Activated CD4-positive, alpha-beta T cell treated with anti-CD3 and anti-CD28 coated beads, Interleukin-2, amount 10 ng/mL, durations not matched to agents 7 days and 5 days (primary cell): ENCODE data around the gene LLPH. TPM values are rescaled to one million over a fixed set of nuclear protein-coding genes. Genes with fewer than 3 reads are reported as not detected.

Experiments
- CTCF ChIA-PET: fragments of 350-600 bp; sonication (Branson Sonifier 250); formaldehyde crosslinking; loops from one replicate; lab custom pipeline; 2021; ENCODE audit warnings: antibody characterized with exemption; lab: Charles Lee
- POLR2A ChIA-PET: fragments of 350-600 bp; sonication (Branson Sonifier 250); formaldehyde crosslinking; loops from one replicate; lab custom pipeline; 2021; ENCODE audit warnings: antibody characterized with exemption; lab: Charles Lee
- DNase-seq: peaks from one replicate; pipeline ENCODE4 v3.0.0-alpha.2; 2020
- H3K27ac Mint-ChIP-seq: one replicate; pipeline ENCODE4 v1.8.0; 2021; ENCODE audit warnings: mild to moderate bottlenecking, moderate library complexity, mixed read lengths
- H3K27me3 Mint-ChIP-seq: one replicate; pipeline ENCODE4 v1.8.0; 2021; ENCODE audit warnings: mixed read lengths
- H3K36me3 Mint-ChIP-seq: one replicate; pipeline ENCODE4 v1.8.0; 2021; ENCODE audit warnings: low read depth, mixed read lengths
- H3K4me1 Mint-ChIP-seq: one replicate; pipeline ENCODE4 v1.8.0; 2021; ENCODE audit warnings: mixed read lengths
- H3K4me3 Mint-ChIP-seq: one replicate; pipeline ENCODE4 v1.8.0; 2021; ENCODE audit warnings: mild to moderate bottlenecking, moderate library complexity, mixed read lengths
- H3K9me3 Mint-ChIP-seq: one replicate; pipeline ENCODE4 v1.8.0; 2021; ENCODE audit warnings: mixed read lengths
- total RNA-seq, 2 experiments: library from RNA; stranded (reverse); gene quantifications; one replicate each; pipeline ENCODE4 v1.2.3, GENCODE V29; 2021

Gene LLPH
- total RNA-seq, 2 experiments from 2014 or later, result 33.3 to 38.6 TPM

- Mint-ChIP-seq H3K4me1 (no peaks in the 10 kb centered on the region), H3K4me3 (no peak overlapping the region), H3K9me3 (no peaks in the 10 kb centered on the region), H3K27ac (no peak overlapping the region), H3K36me3 (no peaks in the 10 kb centered on the region), H3K27me3 (peaks cover 24% of the 10 kb centered on the region)
- DNase-seq, result no peak
- POLR2A ChIA-PET, result no interaction called here
- CTCF ChIA-PET, result no interaction called here
Observed at GRCh38 chr12:66077542-66077941, 53.0 kb downstream of the LLPH start.

- ChIA-PET CTCF (interaction anchor here (1.3 kb wide), 1 partner anchor 10 kb away, joined by 3 read pairs; no protein-coding TSS in a partner anchor), POLR2A (no interaction called here)
- Mint-ChIP-seq H3K27ac (no peak overlapping the region), H3K36me3 (no peaks in the 10 kb centered on the region), H3K27me3 (peaks cover 12% of the 10 kb centered on the region), H3K4me1 (no peaks in the 10 kb centered on the region), H3K9me3 (no peaks in the 10 kb centered on the region), H3K4me3 (no peak overlapping the region)
- no peak for DNase-seq
Observed at GRCh38 chr12:66074561-66074960, 56.0 kb downstream of the LLPH start.

GRCh38 chr12:66072566-66072965 is 58.0 kb downstream of the LLPH start:
- peaks cover 2% of the 10 kb centered on the region for H3K27me3 Mint-ChIP-seq
- ChIA-PET POLR2A (no interaction called here), CTCF (interaction anchor here (0.6 kb wide), 1 partner anchor 125 kb away, joined by 3 read pairs; no protein-coding TSS in a partner anchor)
- H3K4me1 Mint-ChIP-seq, result no peaks in the 10 kb centered on the region
- no peak overlapping the region for H3K27ac Mint-ChIP-seq
- H3K9me3 Mint-ChIP-seq, result no peaks in the 10 kb centered on the region
- no peak overlapping the region for H3K4me3 Mint-ChIP-seq
- DNase-seq, result no peak
- no peaks in the 10 kb centered on the region for H3K36me3 Mint-ChIP-seq

- POLR2A ChIA-PET, result no interaction called here
- H3K36me3 Mint-ChIP-seq, result no peaks in the 10 kb centered on the region
- no peak overlapping the region for H3K27ac Mint-ChIP-seq
Observed at GRCh38 chr12:66072135-66072534, 58.4 kb downstream of the LLPH start.

GRCh38 chr12:66071549-66071948 is 59.0 kb downstream of the LLPH start:
- POLR2A ChIA-PET, result no interaction called here
- Mint-ChIP-seq H3K27ac (no peak overlapping the region), H3K36me3 (no peaks in the 10 kb centered on the region), H3K4me3 (no peak overlapping the region), H3K27me3 (peaks cover 8% of the 10 kb centered on the region), H3K9me3 (no peaks in the 10 kb centered on the region), H3K4me1 (peaks cover 3% of the 10 kb centered on the region)
- DNase-seq, result no peak
- CTCF ChIA-PET, result interaction anchor here (0.9 kb wide), 1 partner anchor 10 kb away, joined by 3 read pairs; no protein-coding TSS in a partner anchor

More at GRCh38 chr12:66072135-66072534, 58.4 kb downstream of the LLPH start:
- Mint-ChIP-seq H3K4me3 (no peak overlapping the region), H3K9me3 (no peaks in the 10 kb centered on the region), H3K4me1 (no peaks in the 10 kb centered on the region), H3K27me3 (peaks cover 3% of the 10 kb centered on the region)
- DNase-seq, result no peak
- CTCF ChIA-PET, result no interaction called here

GRCh38 chr12:66070378-66071120 is 60.0 kb downstream of the LLPH start:
- H3K4me3 Mint-ChIP-seq, result no peak overlapping the region
- H3K27me3 Mint-ChIP-seq, result peaks cover 14% of the 10 kb centered on the region
- peaks cover 7% of the 10 kb centered on the region for H3K4me1 Mint-ChIP-seq
- no peak for DNase-seq
- ChIA-PET POLR2A (no interaction called here), CTCF (interaction anchor here (0.9 kb wide), 1 partner anchor 11 kb away, joined by 3 read pairs; no protein-coding TSS in a partner anchor)
- no peaks in the 10 kb centered on the region for H3K36me3 Mint-ChIP-seq
- H3K27ac Mint-ChIP-seq, result no peak overlapping the region
- H3K9me3 Mint-ChIP-seq, result no peaks in the 10 kb centered on the region

GRCh38 chr12:66066929-66067523 is 63.5 kb downstream of the LLPH start:
- no peak for DNase-seq
- Mint-ChIP-seq H3K9me3 (no peaks in the 10 kb centered on the region), H3K27me3 (peaks cover 24% of the 10 kb centered on the region), H3K27ac (no peak overlapping the region), H3K36me3 (no peaks in the 10 kb centered on the region), H3K4me3 (no peak overlapping the region), H3K4me1 (peaks cover 7% of the 10 kb centered on the region)
- CTCF ChIA-PET, result no interaction called here
- POLR2A ChIA-PET, result no interaction called here

Other genes with a start within 250 kb of the LLPH start
- gene TMBIM4, start 39.2 kb upstream of the LLPH start, total RNA-seq, result 10 to 100 TPM; 65.7 to 83.5 TPM
- under 1 TPM; 0.77 to 0.89 TPM for gene IRAK3, start 58.5 kb upstream of the LLPH start, total RNA-seq
- gene HELB, start 171.7 kb upstream of the LLPH start, total RNA-seq, result 10 to 100 TPM; 42.3 to 43.3 TPM